B cell (primary cell): ENCODE measurements around the gene CAPN11. TPM values are rescaled to one million over a fixed set of nuclear protein-coding genes. Genes with fewer than 3 reads are reported as not detected.
A peak's percentile ranks its signal among the peaks of the same experiment; 100 is the strongest.

ENCODE experiments used
- ATAC-seq: fragments of 200-7000 bp; cut with Tn5 transposase; one replicate; pipeline ENCODE4 v1.10.0; 2021; ENCODE audit warnings: low read depth, mild to moderate bottlenecking, moderate number of reproducible peaks, moderate library complexity
- CTCF ChIA-PET: fragments of 350-600 bp; sonication (Branson Sonifier 250); formaldehyde crosslinking; loops from one replicate; lab custom pipeline; 2021; ENCODE audit warnings: antibody characterized with exemption, inconsistent platforms; lab: Charles Lee
- POLR2A ChIA-PET: fragments of 350-600 bp; sonication (Branson Sonifier 250); formaldehyde crosslinking; loops from one replicate; lab custom pipeline; 2021; ENCODE audit warnings: antibody characterized with exemption; lab: Charles Lee
- DNase-seq: peaks from one replicate; pipeline ENCODE4 v3.0.0; 2013
- H2AFZ ChIP-seq: 2 replicates; pipeline ENCODE4 v1.6.1; 2012; ENCODE audit warnings: mild to moderate bottlenecking, low read depth, low read length; ENCODE audit not compliant: insufficient read depth, poor library complexity, severe bottlenecking
- H3K27ac ChIP-seq, 2 donors: 1 replicate in 1 of 2; 2 replicates in 1 of 2; pipeline ENCODE4 v1.5.1; 2012 to 2013; ENCODE audit warnings: low read length in 2 of 2, mild to moderate bottlenecking in 2 of 2, moderate library complexity in 1 of 2
- H3K27me3 ChIP-seq, 4 experiments: fragments of 200-600 bp in 1 of 4; sonication (generic) in 1 of 4; replicated peaks in 1 of 4; 1 replicate in 2 of 4; 2 replicates in 2 of 4; pipeline versions ENCODE4 v1.6.1 to v1.7.0; 2013 to 2016; ENCODE audit warnings: low read length in 3 of 4, mild to moderate bottlenecking in 2 of 4, mixed read lengths in 1 of 4, moderate library complexity in 1 of 4; ENCODE audit not compliant: insufficient read depth in 4 of 4, control insufficient read depth in 3 of 4; ENCODE audit errors: control extremely low read depth in 1 of 4
- H3K36me3 ChIP-seq, 2 experiments: replicated peaks in 1 of 2; 1 replicate in 1 of 2; 2 replicates in 1 of 2; pipeline versions ENCODE4 v1.6.1 to v1.7.1; 2013; ENCODE audit warnings: low read length in 1 of 2; ENCODE audit not compliant: insufficient read depth in 2 of 2, control insufficient read depth in 1 of 2; ENCODE audit errors: control extremely low read depth in 1 of 2, extremely low read depth in 1 of 2
- H3K4me1 ChIP-seq, 2 donors: fragments of 200-600 bp in 1 of 2; sonication (generic) in 1 of 2; 1 replicate in 1 of 2; 2 replicates in 1 of 2; pipeline versions ENCODE4 v1.5.1 to v1.6.1; 2013 to 2017; ENCODE audit warnings: low read length in 2 of 2; ENCODE audit not compliant: control insufficient read depth in 2 of 2, insufficient read depth in 2 of 2
- H3K4me2 ChIP-seq: replicated peaks from 2 replicates; pipeline ENCODE3; 2012; ENCODE audit warnings: mild to moderate bottlenecking, low read depth, low read length; ENCODE audit not compliant: poor library complexity, severe bottlenecking
- H3K4me3 ChIP-seq, 5 experiments: fragments of 200-600 bp in 1 of 5; sonication (generic) in 1 of 5; 1 replicate in 3 of 5; 2 replicates in 2 of 5; pipeline versions ENCODE4 v1.5.1 to v1.7.0; 2011 to 2016; ENCODE audit warnings: low read length in 4 of 5, mild to moderate bottlenecking in 4 of 5, low read depth in 2 of 5, control low read depth in 1 of 5, moderate library complexity in 1 of 5; ENCODE audit not compliant: insufficient read depth in 1 of 5; ENCODE audit errors: control extremely low read depth in 1 of 5, extremely low read depth in 1 of 5
- H3K79me2 ChIP-seq: fragments of 200-600 bp; sonication (generic); one replicate; pipeline ENCODE4 v1.6.0; 2016; ENCODE audit warnings: low read length; ENCODE audit not compliant: control insufficient read depth, insufficient read depth
- H3K9ac ChIP-seq: fragments of 200-600 bp; sonication (generic); 2 replicates; pipeline ENCODE4 v1.6.1; 2017; ENCODE audit warnings: mild to moderate bottlenecking, low read length, moderate library complexity
- H3K9me3 ChIP-seq, 3 donors: one replicate each; pipeline versions ENCODE4 v1.6.1 to v1.7.1; 2013; ENCODE audit warnings: low read length in 2 of 3; ENCODE audit not compliant: control insufficient read depth in 2 of 3, insufficient read depth in 1 of 3; ENCODE audit errors: control extremely low read depth in 1 of 3
- H4K20me1 ChIP-seq: 2 replicates; pipeline ENCODE4 v1.6.0; 2012; ENCODE audit warnings: mild to moderate bottlenecking, low read length; ENCODE audit not compliant: insufficient read depth, control insufficient read depth, poor library complexity, severe bottlenecking
- H3K27ac Mint-ChIP-seq: one replicate; pipeline ENCODE4 v1.8.0; 2021; ENCODE audit warnings: mixed read lengths
- H3K27me3 Mint-ChIP-seq: one replicate; pipeline ENCODE4 v1.8.0; 2021; ENCODE audit warnings: mixed read lengths
- H3K4me1 Mint-ChIP-seq: one replicate; pipeline ENCODE4 v1.8.0; 2021; ENCODE audit warnings: mixed read lengths
- H3K4me3 Mint-ChIP-seq: one replicate; pipeline ENCODE4 v1.8.0; 2021; ENCODE audit warnings: mixed read lengths
- H3K9me3 Mint-ChIP-seq: one replicate; pipeline ENCODE4 v1.8.0; 2022; ENCODE audit warnings: mixed read lengths; ENCODE audit not compliant: insufficient read depth
- EZH2 ChIP-seq: IDR thresholded peaks from 2 replicates; pipeline ENCODE4 v1.6.1; 2012; ENCODE audit warnings: borderline replicate concordance, low read depth, mild to moderate bottlenecking, moderate library complexity, low read length; ENCODE audit not compliant: insufficient read depth, poor library complexity, severe bottlenecking
- WGBS: methylation state at CpG from one replicate; pipeline ENCODE4 v1.1.5; 2013; ENCODE audit warnings: missing lambda C conversion rate; ENCODE audit not compliant: insufficient coverage; 5-methylcytosine and 5-hydroxymethylcytosine counted together
- intact Hi-C: fragments of 100-400 bp; cut with micrococcal nuclease; formaldehyde crosslinking; loops from one replicate; pipeline ENCODE4 v1.10.0; 2022
- polyA plus RNA-seq: library from polyadenylated mRNA; depleted of rRNA; stranded (reverse); fragments of >200 nt; gene quantifications from 2 replicates; pipeline ENCODE4 v1.2.3, GENCODE V29; 2012
- total RNA-seq, 2 donors: library from RNA; stranded (reverse); fragments of 120-200 nt in 1 of 2; gene quantifications; 1 replicate in 1 of 2; 2 replicates in 1 of 2; pipeline versions ENCODE4 v1.2.3 to v1.2.4, GENCODE V29; 2013 to 2022
- TF ChIP-seq, protein P1 (sequence below): fragments of 200-600 bp; IDR thresholded peaks from one replicate; pipeline ENCODE4 v1.8.0; 2022; ENCODE audit warnings: antibody characterized with exemption, mild to moderate bottlenecking

The CAPN11 gene
- total and polyA plus RNA-seq, 2 donors (not counting 1 experiment from before 2014, with no cell fraction given): not detected

DNA sequence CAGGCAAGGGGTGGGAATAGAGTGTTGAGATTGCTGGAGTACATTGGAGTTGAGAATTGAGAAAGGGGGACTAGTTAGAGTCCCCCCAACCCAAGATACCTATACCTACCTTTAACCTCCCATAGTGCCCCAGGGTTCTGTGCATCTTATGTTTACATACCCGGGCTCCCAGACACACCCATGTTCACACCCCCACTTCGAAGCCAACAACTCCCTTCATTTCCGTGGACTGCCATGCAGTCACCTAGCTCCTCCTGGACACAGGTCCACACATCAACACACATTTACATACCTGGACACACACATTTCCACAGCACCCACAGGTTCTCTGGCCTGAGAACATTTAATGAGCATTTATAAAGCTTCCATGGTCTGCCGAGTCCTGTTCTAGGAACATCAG lies 26.1 kb upstream of the CAPN11 start:
- no peaks in the 10 kb centered on the region for H3K27me3 ChIP-seq
- peaks cover 7% of the 10 kb centered on the region for H4K20me1 ChIP-seq
- no peaks in the 10 kb centered on the region for H3K27me3 Mint-ChIP-seq
- ChIA-PET CTCF (interaction anchor here (1.1 kb wide), 1 partner anchor 36 kb away, joined by 3 read pairs; no protein-coding TSS in a partner anchor), POLR2A (interaction anchor here (0.9 kb wide), 1 partner anchor 23 kb away, joined by 4 read pairs; no protein-coding TSS in a partner anchor)
- H3K36me3 ChIP-seq: peaks cover 0 to 3% of the 10 kb centered on the region in 2 experiments
- H3K9me3 ChIP-seq: no peaks in the 10 kb centered on the region
- TF ChIP-seq, protein P1, sequence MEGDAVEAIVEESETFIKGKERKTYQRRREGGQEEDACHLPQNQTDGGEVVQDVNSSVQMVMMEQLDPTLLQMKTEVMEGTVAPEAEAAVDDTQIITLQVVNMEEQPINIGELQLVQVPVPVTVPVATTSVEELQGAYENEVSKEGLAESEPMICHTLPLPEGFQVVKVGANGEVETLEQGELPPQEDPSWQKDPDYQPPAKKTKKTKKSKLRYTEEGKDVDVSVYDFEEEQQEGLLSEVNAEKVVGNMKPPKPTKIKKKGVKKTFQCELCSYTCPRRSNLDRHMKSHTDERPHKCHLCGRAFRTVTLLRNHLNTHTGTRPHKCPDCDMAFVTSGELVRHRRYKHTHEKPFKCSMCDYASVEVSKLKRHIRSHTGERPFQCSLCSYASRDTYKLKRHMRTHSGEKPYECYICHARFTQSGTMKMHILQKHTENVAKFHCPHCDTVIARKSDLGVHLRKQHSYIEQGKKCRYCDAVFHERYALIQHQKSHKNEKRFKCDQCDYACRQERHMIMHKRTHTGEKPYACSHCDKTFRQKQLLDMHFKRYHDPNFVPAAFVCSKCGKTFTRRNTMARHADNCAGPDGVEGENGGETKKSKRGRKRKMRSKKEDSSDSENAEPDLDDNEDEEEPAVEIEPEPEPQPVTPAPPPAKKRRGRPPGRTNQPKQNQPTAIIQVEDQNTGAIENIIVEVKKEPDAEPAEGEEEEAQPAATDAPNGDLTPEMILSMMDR: no peak
- no peak for TF ChIP-seq EZH2
- no peak overlapping the region for H3K4me3 ChIP-seq
- DNase-seq (no peak), ATAC-seq (no peak)
- H3K4me1 Mint-ChIP-seq: peaks cover 18% of the 10 kb centered on the region
- peaks cover 12% of the 10 kb centered on the region for H3K79me2 ChIP-seq
- 98% methylated on average over 4 of the region's 4 CpGs for WGBS
- intact Hi-C loops: no loop called here
- no peak overlapping the region for H2AFZ ChIP-seq
- H3K27ac Mint-ChIP-seq: no peak overlapping the region
- H3K9me3 Mint-ChIP-seq: no peaks in the 10 kb centered on the region
- no peak overlapping the region for H3K4me2 ChIP-seq
- no peak overlapping the region for H3K27ac ChIP-seq
- H3K4me1 ChIP-seq: peaks cover 12 to 16% of the 10 kb centered on the region in 2 donors
- no peak overlapping the region for H3K4me3 Mint-ChIP-seq
- H3K9ac ChIP-seq: no peak overlapping the region

DNA sequence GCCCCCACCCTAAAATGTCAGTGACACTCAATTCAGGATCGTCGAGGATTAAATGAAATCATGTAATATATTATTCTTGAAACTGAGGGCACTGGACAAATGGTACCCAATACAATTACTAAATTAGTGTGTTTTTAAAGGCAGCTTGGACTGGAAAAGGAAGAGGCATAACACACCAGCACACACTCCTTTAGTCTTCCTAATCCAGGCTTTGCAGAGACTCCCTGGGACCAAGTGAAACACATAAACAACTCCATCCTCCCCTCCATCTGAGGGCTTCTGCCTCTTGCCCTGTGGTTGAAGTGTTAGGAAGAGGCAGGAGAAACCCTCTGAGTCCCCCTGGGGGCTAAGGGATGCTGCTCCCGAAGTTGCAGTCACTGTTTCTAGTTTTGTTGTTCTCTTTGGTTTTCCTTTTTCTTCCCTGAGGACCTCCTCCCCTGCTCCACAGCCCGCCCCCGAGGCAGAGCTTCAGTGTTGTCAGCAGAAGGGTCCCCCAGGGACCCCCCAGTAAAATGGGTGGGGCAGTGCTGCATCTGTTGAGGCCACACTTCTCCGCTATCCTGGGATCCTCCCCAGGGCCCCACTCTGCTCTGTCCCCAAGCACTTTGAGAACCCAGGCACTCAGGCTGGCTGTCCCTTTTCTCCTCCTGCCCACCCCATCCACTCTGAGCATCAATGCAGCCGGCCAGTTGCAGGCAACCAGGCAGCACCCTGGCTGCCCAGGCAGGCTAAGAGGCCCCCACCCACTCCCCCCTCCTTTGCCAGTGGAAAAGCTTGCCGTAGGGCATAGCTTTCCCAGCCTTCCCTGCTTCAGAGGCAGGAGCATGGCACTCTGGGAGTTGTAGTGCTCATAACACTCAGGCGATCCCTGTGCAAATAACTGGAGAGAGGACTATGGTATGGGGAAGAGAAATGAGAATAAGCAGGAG lies 25.4 kb upstream of the CAPN11 start:
- intact Hi-C loops: no loop called here
- Histone ChIP-seq H4K20me1 (peaks cover 5% of the 10 kb centered on the region), H3K79me2 (peaks cover 4% of the 10 kb centered on the region), H3K9ac (no peak overlapping the region), H2AFZ (no peak overlapping the region), H3K4me3 (no peak overlapping the region), H3K4me1 (peaks cover 8 to 13% of the 10 kb centered on the region in 2 donors), H3K27ac (no peak overlapping the region), H3K36me3 (peaks cover 0 to 3% of the 10 kb centered on the region in 2 experiments), H3K4me2 (peak overlapping the region; percentile 31), H3K27me3 (no peaks in the 10 kb centered on the region), H3K9me3 (no peaks in the 10 kb centered on the region)
- H3K27ac Mint-ChIP-seq: no peak overlapping the region
- POLR2A ChIA-PET: no interaction called here
- TF ChIP-seq, protein P1: no peak
- no peak for TF ChIP-seq EZH2
- ATAC-seq: no peak
- peaks cover 16% of the 10 kb centered on the region for H3K4me1 Mint-ChIP-seq
- no peak for DNase-seq
- WGBS: 28% methylated on average over 6 of the region's 9 CpGs
- CTCF ChIA-PET: interaction anchor here (2.4 kb wide), 1 partner anchor 36 kb away, joined by 7 read pairs; no protein-coding TSS in a partner anchor
- H3K27me3 Mint-ChIP-seq: no peaks in the 10 kb centered on the region
- H3K9me3 Mint-ChIP-seq: no peaks in the 10 kb centered on the region
- no peak overlapping the region for H3K4me3 Mint-ChIP-seq
